Thoracic aorta (tissue), 2 donors: ENCODE data around the gene ILDR2. TPM values are rescaled to one million over a fixed set of nuclear protein-coding genes. Genes with fewer than 3 reads are reported as not detected.

Source experiments
- ATAC-seq: fragments of 150-250 bp; one replicate; pipeline ENCODE4 v1.8.0; 2017; ENCODE audit warnings: low read depth; ENCODE audit not compliant: insufficient number of reproducible peaks, low FRiP score
- DNase-seq: peaks from one replicate; pipeline ENCODE4 v3.0.0-alpha.2; 2020; ENCODE audit warnings: low spot score
- H3K27ac ChIP-seq, 2 donors: fragments of 200-600 bp; sonication (generic); 1 replicate in 1 of 2; 2 replicates in 1 of 2; pipeline ENCODE4 v1.5.1; 2016; ENCODE audit warnings: mild to moderate bottlenecking in 2 of 2, moderate library complexity in 2 of 2
- H3K27me3 ChIP-seq: fragments of 200-600 bp; sonication (generic); replicated peaks from 2 replicates; pipeline ENCODE4 v1.6.0; 2016; ENCODE audit warnings: mild to moderate bottlenecking; ENCODE audit not compliant: insufficient read depth
- H3K36me3 ChIP-seq: fragments of 200-600 bp; sonication (generic); one replicate; pipeline ENCODE4 v1.5.1; 2016
- H3K4me1 ChIP-seq, 2 donors: fragments of 200-600 bp; sonication (generic); 1 replicate in 1 of 2; 2 replicates in 1 of 2; pipeline versions ENCODE4 v1.5.1 to v1.6.0; 2016; ENCODE audit warnings: low read depth in 2 of 2, mild to moderate bottlenecking in 1 of 2; ENCODE audit not compliant: control insufficient read depth in 1 of 2
- H3K4me3 ChIP-seq: fragments of 200-600 bp; sonication (generic); 2 replicates; pipeline ENCODE4 v1.5.1; 2016; ENCODE audit warnings: mild to moderate bottlenecking
- H3K9me3 ChIP-seq: fragments of 200-600 bp; sonication (generic); 2 replicates; pipeline ENCODE4 v1.5.1; 2016
- CTCF ChIP-seq: fragments of 200-600 bp; sonication (generic); IDR thresholded peaks from one replicate; pipeline ENCODE4 v1.5.1; 2019; ENCODE audit warnings: antibody characterized with exemption
- total RNA-seq, 2 donors: library from RNA; depleted of rRNA; stranded (reverse); fragments of >200 nt; gene quantifications; one replicate each; pipeline versions ENCODE4 v1.1.0 to v1.2.3, GENCODE V29; 2016

ILDR2 gene
- total RNA-seq, result under 1 TPM in 1 of 2 donors, not detected in 1; 0.85 TPM

GRCh38 chr1:166975361-166976129 lies at the start of gene ILDR2:
Gene ILDR2, minus strand, starts transcription at chr1:166975540. Its CDS starts 272 bp downstream, at chr1:166975268.
- Histone ChIP-seq H3K4me3 (peak within 1 kb of the TSS; percentile 86), H3K27ac (peak within 1 kb of the TSS in 1 of 2 donors; percentile 26), H3K36me3 (no peaks in the 10 kb centered on the region), H3K27me3 (no peaks in the 10 kb centered on the region), H3K4me1 (peaks cover 3 to 8% of the 10 kb centered on the region in 2 donors), H3K9me3 (no peaks in the 10 kb centered on the region)
- no peak for ATAC-seq
- TF ChIP-seq CTCF, result no peak
- no peak for DNase-seq

GRCh38 chr1:167022384-167022783 lies 47.0 kb upstream of the ILDR2 start:
- H3K36me3 ChIP-seq, result no peaks in the 10 kb centered on the region

GRCh38 chr1:167016100-167016750 lies 40.9 kb upstream of the ILDR2 start:
- H3K27ac ChIP-seq, result no peak overlapping the region
- H3K9me3 ChIP-seq, result no peaks in the 10 kb centered on the region
- no peaks in the 10 kb centered on the region for H3K36me3 ChIP-seq
- DNase-seq (no peak), ATAC-seq (no peak)
- TF ChIP-seq CTCF, result no peak
- no peaks in the 10 kb centered on the region for H3K27me3 ChIP-seq
- H3K4me1 ChIP-seq, result no peaks in the 10 kb centered on the region
- H3K4me3 ChIP-seq, result no peak overlapping the region

More at GRCh38 chr1:167022384-167022783, 47.0 kb upstream of the ILDR2 start:
- no peak for TF ChIP-seq CTCF
- H3K9me3 ChIP-seq, result no peaks in the 10 kb centered on the region
- H3K4me3 ChIP-seq, result no peak overlapping the region
- DNase-seq (no peak), ATAC-seq (no peak)
- no peak overlapping the region for H3K27ac ChIP-seq
- H3K4me1 ChIP-seq, result no peaks in the 10 kb centered on the region
- no peaks in the 10 kb centered on the region for H3K27me3 ChIP-seq

- Histone ChIP-seq H3K9me3 (no peaks in the 10 kb centered on the region), H3K4me3 (no peak overlapping the region), H3K27ac (no peak overlapping the region), H3K36me3 (no peaks in the 10 kb centered on the region), H3K4me1 (no peaks in the 10 kb centered on the region), H3K27me3 (no peaks in the 10 kb centered on the region)
- ATAC-seq, result no peak
- DNase-seq, result no peak
- no peak for TF ChIP-seq CTCF
These were observed 38.0 kb upstream of the ILDR2 start for GRCh38 chr1:167013108-167013929.

- Histone ChIP-seq H3K4me3 (no peak overlapping the region), H3K27ac (no peak overlapping the region), H3K4me1 (no peaks in the 10 kb centered on the region), H3K27me3 (no peaks in the 10 kb centered on the region), H3K36me3 (no peaks in the 10 kb centered on the region), H3K9me3 (no peaks in the 10 kb centered on the region)
- TF ChIP-seq CTCF, result no peak
- no peak for DNase-seq
- ATAC-seq, result no peak
These were observed 37.2 kb upstream of the ILDR2 start for GRCh38 chr1:167012570-167012969.
